Activated CD4-positive, alpha-beta T cell treated with anti-CD3 and anti-CD28 coated beads, Interleukin-2, amount 50 U/mL, for 1 hour (primary cell): Measurements from ENCODE around the gene DFFB.

Source experiments
- DNase-seq: peaks from one replicate; pipeline ENCODE4 v3.0.0-alpha.2; 2020

Gene DFFB

DNA sequence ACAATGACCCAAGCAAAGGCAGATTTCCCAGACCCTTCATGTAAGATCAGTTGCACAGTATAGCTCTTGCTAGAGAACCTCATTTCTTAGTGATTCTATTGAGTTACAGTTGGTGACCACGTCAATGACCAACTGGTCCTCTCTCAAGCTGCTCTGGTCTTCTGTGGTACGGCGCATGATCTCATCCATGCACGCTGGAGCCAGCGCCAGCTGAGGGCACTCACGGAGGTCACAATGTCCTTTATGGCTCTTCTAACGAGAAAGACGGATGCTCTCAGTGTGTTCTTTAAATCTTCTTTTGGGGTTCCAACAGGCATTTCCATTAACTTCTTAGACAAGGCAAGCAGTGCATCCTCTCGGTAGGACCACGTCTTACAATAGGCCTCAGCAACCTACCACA is 22.6 kb upstream of the DFFB start:
- DNase-seq, result no peak

DNA sequence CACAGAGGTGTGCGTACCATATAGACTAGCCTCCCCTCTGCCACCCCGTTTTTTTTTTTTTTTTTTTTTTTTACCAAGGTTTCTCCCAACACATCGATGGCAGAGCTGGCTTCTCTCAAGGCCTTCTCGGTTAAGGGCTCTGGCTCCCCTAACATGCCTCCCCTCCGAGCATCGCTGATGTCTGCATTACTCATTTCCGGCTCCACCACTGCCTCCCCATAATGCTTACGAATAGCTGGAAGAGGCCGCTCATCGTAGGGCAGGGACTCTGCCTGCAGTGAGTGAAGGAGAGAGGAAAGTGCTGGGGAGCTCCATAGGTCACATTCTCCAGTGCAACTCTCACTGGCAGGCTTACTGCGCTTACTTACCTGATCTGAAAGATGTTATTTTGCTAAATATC is 20.9 kb upstream of the DFFB start:
- DNase-seq, result no peak

- DNase-seq, result no peak
These were observed 20.1 kb upstream of the DFFB start for GRCh38 chr1:3837200-3837599.

- DNase-seq, result no peak
These were observed 19.6 kb upstream of the DFFB start for GRCh38 chr1:3837685-3838084.

GRCh38 chr1:3838788-3839187 is 18.5 kb upstream of the DFFB start:
- no peak for DNase-seq

DNA sequence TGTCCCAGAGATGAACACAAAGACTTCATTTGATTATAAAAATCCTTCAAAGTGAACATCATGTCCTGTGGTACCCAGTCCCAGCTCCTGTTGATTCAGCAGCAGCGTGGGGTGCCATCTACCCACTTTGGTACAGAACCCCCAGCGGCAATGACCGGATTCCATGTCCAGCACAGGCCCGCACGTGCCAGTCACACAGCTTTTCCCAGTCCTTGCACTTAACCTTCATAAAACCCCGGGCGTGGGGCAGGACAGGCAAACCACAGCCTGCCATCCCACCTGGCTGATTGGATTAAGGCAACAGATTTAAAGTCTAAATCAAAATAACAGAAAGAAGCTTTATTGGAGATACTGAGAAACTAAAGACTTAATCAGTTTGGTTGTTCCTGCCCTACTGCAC is 15.8 kb upstream of the DFFB start:
- DNase-seq, result no peak

GRCh38 chr1:3842912-3843311 is 14.4 kb upstream of the DFFB start:
- no peak for DNase-seq

- DNase-seq, result no peak
These were observed 10.7 kb upstream of the DFFB start for GRCh38 chr1:3846541-3846940.

DNA sequence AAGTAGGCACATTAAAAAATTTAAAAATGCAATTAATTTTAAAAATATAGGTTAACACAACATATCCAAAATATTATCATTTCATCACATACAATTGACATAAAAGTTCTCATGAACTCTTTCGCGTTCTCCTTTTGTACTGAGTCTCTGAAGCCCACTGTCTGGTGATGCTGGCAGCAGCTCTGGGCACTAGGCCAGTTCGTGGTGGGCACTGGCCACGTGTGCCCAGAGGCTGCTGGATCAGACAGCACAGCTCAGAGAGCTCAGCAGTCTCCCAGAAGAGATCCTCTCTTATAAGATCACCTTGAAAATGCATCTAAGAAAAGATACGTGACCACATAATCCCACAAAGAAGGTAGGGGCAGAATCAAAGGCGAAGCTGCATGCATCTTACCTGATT is 10.2 kb upstream of the DFFB start:
- no peak for DNase-seq

DNA sequence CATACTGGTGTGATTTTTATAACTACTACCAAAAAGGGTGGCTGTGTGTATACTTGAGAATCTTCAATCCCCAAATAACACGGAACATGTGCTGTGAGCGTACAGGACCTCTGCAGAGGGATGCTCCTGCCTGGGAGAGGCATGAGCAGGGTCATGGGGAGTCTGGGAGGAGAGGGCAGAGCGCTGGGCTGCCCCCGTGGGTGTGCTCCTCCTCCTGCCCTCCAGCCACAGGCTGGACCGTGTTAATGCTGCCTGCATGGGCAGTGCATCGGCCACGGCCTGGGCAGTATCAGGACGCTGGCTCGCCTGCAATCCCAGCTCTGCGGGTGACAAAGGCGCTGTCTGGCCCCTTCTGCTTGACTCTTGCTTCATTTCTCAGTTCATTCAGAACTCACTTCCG is 6.4 kb upstream of the DFFB start:
- DNase-seq, result no peak

DNA sequence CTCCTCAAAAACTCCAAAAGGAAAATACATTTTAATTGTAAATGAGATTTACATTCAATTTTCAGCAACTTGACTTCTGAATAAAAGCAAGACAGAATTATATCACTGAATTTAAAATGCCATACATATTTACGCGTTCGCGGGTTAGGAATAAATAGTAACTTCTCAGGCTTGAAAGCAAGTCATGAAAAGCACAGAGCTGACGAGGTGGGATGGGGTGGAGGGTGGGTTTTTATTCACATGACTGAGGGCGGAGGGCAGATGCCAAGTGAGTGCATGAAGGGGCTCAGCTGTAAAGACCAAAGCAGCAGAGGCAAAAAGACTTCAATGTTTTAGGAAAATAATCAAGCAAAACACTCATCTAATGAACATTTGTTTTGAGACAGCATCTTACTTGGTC is 6.0 kb upstream of the DFFB start:
- DNase-seq, result no peak

GRCh38 chr1:3852091-3852490 is 5.2 kb upstream of the DFFB start:
- no peak for DNase-seq

GRCh38 chr1:3852711-3853485 is 4.4 kb upstream of the DFFB start:
- DNase-seq, result no peak

GRCh38 chr1:3857791-3858129 is 484 bp downstream of the DFFB start:
- DNase-seq, result no peak

- peak; percentile 8 for DNase-seq
These were observed 1.1 kb downstream of the DFFB start for GRCh38 chr1:3858231-3858981.

- DNase-seq, result no peak
These were observed 6.1 kb downstream of the DFFB start for GRCh38 chr1:3863231-3863935.

DNA sequence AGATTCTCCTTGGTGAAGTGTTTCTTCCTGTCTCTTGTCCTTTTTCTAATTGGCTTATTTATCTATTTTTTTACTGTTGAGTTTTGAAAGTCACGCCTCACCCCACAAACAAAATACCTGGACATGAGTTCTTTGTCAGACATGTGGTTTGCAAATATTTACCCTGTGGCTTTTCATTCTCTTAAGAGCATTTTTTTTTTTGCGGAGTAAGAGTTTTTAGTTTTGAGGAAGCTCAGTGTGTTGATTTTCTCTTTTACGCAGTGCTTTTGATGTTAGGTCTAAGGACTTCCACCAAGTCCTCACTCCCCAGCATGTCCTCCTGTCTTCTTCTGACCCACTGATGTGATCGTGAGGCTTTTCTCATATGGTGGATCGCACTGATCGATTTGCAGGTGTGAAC is 7.6 kb downstream of the DFFB start:
- DNase-seq, result no peak

DNA sequence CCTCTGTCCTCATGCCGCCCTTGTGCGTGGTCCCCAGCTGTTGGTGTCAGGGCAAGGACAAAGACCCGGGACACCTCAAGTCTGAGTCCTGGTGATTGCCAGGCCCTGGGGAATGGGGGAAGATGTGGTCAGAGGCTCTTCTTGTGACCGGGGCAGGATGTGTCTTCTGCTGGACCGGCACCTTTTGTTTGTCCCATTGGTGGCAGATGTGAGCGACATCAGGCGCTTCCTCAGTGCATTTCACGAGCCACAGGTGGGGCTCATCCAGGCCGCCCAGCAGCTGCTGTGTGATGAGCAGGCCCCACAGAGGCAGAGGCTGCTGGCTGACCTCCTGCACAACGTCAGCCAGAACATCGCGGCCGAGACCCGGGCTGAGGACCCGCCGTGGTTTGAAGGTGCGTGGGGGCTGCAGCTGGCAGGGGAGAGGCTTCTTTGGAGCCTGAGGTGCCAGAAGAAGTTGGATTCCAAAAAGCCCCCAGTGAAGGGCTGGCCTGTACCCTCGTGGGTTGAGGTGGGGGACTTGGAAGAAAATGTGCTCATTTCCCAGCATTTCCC is 8.4 kb downstream of the DFFB start:
- DNase-seq, result no peak

- DNase-seq, result no peak
These were observed 11.3 kb downstream of the DFFB start for GRCh38 chr1:3868464-3869006.

DNA sequence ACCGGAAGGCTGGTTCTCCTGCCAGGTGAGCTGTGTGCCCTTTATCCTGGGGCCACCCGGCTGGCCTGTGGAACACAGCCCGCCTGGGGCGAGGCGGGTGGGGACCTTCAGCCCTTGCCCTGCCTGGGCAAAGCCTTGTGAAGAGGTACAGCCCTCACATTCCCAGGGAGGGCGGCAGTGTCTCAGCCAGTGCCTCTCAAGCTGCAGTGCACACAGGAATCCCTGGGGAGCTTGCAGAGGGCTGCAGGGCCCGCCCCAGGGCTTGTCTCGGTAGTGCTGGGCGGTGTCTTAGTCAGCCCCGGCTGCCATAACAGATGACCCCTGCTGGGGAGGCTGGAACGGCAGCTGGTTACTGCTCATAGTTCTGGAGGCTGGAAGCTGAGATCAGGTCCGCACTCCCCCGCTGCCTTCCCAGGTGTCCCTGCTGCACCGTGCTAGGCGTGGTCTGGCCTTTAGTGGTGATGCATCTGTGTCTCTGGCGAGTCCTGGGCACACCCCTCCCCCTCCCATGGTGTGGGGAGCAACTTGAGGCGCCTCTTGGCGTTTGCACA is 12.6 kb downstream of the DFFB start:
- no peak for DNase-seq

- no peak for DNase-seq
These were observed 14.2 kb downstream of the DFFB start for GRCh38 chr1:3871451-3871805.

DNA sequence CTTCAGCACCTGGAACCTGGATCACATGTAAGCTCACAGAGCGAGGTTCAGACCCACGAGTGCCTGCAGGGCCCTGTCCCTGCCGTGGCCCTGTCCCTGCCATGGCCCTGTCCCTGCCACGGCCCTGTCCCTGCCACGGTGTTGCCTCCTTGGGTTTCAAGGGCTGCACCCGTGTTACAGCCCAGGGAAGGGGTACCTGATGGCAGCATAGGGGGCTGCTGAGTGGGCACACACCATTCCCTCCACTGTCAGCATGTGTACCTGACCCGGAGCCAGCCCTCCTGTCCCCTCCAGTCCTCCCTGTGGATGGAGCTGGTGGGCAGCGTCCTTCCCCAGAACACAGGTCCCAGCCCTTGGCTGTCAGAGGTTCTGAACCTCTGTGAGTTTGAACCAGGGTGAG is 15.3 kb downstream of the DFFB start:
- DNase-seq, result no peak

- no peak for DNase-seq
These were observed 17.5 kb downstream of the DFFB start for GRCh38 chr1:3874736-3875135.
